NCI-H1436 treated with DMSO at 0.1 percent for 48 hours (cell line): Measurements from ENCODE around the gene MAP3K3.
"Not testable (repeated sequence)": the region's sequence is repeated elsewhere in the genome, so short reads cannot be mapped to it uniquely, and the experiment has no call there.

Source experiments
- DNase-seq: peaks from one replicate; lab custom pipeline; 2025; lab: John Stamatoyannopoulos, UW

MAP3K3 gene

GRCh38 chr17:63706336-63707082, 84.3 kb downstream of the MAP3K3 start:
- no peak for DNase-seq

DNA sequence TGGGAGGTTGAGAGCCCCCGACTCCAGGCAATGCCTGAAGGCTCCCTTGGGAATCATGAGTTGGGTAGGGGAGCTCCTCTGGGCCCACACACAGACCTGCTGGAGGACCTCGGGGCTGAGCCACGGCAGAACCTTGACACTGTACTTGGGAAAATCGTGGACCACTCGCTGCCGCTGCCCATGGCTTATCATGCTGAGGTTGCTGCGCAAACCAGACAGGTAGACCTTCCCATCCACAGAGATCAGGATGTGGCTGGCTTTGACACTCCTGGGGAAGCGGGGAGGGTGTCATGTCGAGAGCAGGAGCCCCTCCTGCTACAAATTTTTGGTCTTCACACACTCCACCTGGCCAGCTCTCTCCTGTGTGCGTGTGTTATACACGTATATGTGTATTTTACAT, 84.9 kb downstream of the MAP3K3 start:
- no peak for DNase-seq

GRCh38 chr17:63709110-63709509, 86.9 kb downstream of the MAP3K3 start:
- no peak for DNase-seq

GRCh38 chr17:63714550-63715277, 92.5 kb downstream of the MAP3K3 start:
- no peak for DNase-seq

DNA sequence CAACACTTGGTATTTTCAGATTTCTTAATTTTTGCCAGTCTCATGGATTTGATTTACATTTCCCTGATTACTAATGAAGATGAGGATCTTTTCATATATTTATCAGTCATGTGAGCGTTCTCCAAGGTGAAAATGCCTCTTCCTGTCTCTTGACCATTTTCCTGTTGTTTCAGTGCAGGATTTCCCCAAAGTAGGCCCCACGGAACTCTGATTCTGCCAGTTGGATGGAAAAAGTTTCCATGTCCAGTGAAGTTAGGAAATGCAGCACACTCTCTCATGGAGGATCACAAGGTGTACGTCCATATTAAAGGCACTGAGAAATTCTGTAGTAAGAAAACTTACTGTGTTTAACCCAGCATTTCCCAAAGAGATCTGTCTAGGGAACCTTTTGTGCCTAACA, 94.2 kb downstream of the MAP3K3 start:
- DNase-seq: no peak

GRCh38 chr17:63718988-63719387, 96.8 kb downstream of the MAP3K3 start:
- DNase-seq: no peak

DNA sequence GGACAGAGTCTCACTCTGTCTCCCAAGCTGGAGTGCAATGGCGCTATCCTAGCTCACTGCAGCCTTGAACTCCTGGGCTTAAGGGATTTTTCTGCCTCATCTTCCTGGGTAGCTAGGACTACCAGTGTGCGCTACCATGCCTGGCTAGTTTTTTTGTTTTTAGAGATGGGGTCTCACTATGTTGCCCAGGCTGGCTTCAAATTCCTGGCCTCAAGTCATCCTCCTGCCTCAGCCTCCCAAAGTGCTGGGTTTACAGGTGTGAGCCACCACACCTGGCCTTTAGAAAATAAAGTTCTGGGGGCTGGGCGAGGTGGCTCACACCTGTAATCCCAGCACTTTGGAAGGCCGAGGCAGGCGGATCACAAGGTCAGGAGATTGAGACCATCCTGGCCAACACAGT, 98.0 kb downstream of the MAP3K3 start:
- DNase-seq: not testable (repeated sequence)

- DNase-seq: no peak
Measured at GRCh38 chr17:63722403-63722802, 100.2 kb downstream of the MAP3K3 start.

DNA sequence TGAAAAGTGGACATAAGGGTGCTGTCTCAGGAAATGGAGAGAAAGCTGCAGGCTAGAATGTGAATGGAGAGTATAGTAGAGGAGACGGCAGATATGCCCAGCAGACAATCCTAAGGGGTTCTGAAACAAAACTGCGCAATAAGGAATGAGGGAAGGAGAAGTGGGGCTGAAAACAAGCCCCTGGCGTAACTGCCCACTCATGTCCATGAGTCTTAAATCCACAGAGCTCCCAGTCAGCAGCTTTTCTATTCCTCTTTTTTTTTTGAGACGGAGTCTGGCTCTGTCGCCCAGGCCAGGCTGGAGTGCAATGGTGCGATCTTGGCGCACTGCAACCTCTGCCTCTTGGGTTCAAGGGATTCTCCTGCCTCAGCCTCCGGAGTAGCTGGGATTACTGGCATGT, 113.5 kb downstream of the MAP3K3 start:
- DNase-seq: no peak

GRCh38 chr17:63740464-63741142, 118.4 kb downstream of the MAP3K3 start:
- DNase-seq: no peak

DNA sequence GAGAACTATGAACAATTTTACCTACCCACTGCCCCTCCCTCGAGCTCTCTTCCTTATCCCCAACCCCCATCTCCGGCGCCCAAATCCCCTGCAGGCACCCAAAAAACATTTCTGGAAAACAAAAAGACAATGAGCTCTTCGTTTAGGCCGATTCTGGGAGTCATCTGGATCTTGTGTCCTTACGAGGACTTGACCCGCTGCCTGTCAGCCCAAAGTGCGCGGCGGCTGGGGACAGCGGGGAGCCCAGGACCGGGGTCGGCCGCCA, 118.9 kb downstream of the MAP3K3 start:
- no peak for DNase-seq

DNA sequence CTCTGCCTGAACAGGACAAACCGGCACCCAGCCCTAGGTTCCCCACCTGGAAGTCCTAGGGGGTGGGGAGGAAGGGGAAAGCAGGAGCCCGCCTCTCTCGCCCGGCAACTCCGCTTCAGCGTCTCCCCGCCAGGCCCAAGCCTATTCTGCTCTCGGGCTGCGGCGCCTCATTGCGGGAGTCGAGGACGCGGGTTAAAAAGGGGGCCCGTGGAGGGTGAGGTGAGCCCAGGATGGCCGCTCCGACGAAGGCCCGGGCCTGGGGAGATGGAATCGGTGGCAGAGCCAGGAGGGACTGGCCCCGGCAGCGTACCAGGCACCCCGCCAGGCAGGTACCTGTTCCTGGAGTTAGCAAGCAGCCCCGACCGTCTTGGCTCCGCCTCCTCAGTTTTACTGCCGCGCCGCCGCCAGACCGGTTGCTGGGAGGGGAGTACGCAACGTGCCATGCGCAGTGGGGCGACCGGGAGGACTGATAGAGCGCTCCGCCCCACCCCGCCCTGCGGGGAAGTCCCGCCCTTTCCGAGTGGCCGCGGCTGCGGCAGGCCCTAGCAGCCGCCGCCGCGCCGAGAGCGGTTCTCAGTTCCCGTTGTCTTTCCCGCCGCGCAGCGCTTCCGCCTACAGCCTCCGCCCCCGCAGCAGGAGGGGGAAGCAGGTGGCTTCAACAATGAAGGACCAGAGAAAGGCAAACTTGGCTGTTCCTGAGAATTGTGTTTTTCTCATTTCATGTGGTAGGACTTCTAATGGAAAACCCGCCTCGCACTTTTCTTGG, 119.4 kb downstream of the MAP3K3 start, which contains the start of gene STRADA:
TSS of gene STRADA (minus strand) at position 392 of the 766 bp plus-strand sequence. CDS start 13,430 bp downstream, outside the sequence.
- DNase-seq: peak; percentile 99
